Measurements from ENCODE around the gene SMCO2.

DNA sequence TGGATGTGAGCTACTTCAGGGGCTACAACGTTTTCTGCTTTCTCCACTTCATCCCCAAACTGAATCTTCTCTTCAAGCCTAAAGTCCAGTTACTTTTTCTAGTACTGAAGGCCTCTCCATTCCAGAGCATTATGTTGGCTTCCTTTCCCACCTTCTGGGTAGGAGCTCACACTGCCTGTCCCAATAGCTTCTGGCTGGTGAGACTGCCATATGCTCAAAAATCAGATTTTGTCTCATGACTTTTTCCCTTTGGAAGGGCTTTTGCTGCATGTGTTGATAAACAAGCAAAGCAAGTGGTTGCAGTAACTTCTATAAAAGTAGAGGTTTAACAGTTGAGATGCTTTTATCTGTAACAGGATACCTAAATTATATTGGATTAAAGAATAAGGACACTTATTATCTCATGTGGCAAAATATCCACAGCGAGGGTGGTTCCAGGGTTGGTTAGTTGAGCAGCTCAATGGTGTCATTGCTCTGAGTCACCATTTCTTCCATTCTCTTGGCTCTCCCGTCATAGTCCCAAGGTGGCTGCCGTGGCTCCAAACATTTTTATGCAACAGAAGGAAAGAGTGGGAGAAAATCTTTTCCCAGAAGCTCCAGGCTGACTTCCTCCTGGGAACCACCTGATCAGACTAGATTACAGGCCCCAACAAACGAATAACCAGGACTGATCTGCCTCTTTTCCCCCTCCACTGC, 62.3 kb downstream of the SMCO2 start:
- TF ChIP-seq KLF13 (CRISPR knock-in tag; IDR thresholded peaks at IDR 0.05) (no peak), JUND (CRISPR knock-in tag; IDR thresholded peaks at IDR 0.05) (no peak), ZEB1 (IDR thresholded peaks at IDR 0.05; ENCODE audit: insufficient replicate concordance, low read depth) (no peak), ZNF496 (CRISPR knock-in tag; IDR thresholded peaks at IDR 0.05; ENCODE audit: insufficient replicate concordance) (no peak), BHLHE40 (IDR thresholded peaks at IDR 0.05; ENCODE audit: low read length) (no peak)
- TF ChIP-seq, protein P1, sequence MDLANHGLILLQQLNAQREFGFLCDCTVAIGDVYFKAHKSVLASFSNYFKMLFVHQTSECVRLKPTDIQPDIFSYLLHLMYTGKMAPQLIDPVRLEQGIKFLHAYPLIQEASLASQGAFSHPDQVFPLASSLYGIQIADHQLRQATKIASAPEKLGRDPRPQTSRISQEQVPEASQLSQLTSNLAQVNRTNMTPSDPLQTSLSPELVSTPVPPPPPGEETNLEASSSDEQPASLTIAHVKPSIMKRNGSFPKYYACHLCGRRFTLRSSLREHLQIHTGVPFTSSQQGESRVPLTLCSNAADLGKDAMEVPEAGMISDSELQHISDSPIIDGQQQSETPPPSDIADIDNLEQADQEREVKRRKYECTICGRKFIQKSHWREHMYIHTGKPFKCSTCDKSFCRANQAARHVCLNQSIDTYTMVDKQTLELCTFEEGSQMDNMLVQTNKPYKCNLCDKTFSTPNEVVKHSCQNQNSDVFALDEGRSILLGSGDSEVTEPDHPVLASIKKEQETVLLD (CRISPR knock-in tag; IDR thresholded peaks at IDR 0.05; ENCODE audit: low read depth) = no peak
- TF ChIP-seq, protein P2, sequence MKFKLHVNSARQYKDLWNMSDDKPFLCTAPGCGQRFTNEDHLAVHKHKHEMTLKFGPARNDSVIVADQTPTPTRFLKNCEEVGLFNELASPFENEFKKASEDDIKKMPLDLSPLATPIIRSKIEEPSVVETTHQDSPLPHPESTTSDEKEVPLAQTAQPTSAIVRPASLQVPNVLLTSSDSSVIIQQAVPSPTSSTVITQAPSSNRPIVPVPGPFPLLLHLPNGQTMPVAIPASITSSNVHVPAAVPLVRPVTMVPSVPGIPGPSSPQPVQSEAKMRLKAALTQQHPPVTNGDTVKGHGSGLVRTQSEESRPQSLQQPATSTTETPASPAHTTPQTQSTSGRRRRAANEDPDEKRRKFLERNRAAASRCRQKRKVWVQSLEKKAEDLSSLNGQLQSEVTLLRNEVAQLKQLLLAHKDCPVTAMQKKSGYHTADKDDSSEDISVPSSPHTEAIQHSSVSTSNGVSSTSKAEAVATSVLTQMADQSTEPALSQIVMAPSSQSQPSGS (CRISPR knock-in tag; IDR thresholded peaks at IDR 0.05) = no peak
- TF ChIP-seq, protein P3, sequence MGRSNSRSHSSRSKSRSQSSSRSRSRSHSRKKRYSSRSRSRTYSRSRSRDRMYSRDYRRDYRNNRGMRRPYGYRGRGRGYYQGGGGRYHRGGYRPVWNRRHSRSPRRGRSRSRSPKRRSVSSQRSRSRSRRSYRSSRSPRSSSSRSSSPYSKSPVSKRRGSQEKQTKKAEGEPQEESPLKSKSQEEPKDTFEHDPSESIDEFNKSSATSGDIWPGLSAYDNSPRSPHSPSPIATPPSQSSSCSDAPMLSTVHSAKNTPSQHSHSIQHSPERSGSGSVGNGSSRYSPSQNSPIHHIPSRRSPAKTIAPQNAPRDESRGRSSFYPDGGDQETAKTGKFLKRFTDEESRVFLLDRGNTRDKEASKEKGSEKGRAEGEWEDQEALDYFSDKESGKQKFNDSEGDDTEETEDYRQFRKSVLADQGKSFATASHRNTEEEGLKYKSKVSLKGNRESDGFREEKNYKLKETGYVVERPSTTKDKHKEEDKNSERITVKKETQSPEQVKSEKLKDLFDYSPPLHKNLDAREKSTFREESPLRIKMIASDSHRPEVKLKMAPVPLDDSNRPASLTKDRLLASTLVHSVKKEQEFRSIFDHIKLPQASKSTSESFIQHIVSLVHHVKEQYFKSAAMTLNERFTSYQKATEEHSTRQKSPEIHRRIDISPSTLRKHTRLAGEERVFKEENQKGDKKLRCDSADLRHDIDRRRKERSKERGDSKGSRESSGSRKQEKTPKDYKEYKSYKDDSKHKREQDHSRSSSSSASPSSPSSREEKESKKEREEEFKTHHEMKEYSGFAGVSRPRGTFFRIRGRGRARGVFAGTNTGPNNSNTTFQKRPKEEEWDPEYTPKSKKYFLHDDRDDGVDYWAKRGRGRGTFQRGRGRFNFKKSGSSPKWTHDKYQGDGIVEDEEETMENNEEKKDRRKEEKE (IDR thresholded peaks at IDR 0.05) = no peak

Measured in HepG2 (cell line).